ENCODE results near the gene MUC6. TPM values are rescaled to one million over a fixed set of nuclear protein-coding genes. Genes with fewer than 3 reads are reported as not detected.

The MUC6 gene
- total and polyA plus RNA-seq, 9 of the 15 experiments (the other 6 are each of a cell fraction or from before 2014, with no cell fraction given) = not detected

DNA sequence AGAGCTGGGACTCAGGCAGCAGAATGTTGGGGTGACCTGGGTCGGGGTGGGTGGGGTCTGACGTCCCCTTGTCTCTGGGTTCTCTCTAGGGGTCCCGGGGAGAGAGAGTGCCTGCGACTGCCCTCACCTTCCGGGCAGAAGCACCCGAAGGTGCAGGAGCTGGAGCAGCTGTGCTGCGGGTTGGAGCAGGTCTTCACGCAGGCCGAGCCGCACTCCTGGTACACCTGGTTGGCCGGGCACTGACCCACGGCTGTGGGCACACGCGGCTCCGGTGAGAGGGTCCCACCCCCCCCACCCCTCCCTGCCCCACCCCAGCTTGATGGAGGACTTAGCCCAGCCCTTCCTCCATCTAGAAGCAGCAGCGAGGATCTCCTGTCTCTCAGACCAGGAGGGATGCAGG, 6.4 kb downstream of the MUC6 start:
- no CpG with 5 or more reads among the region's 16 CpGs for WGBS (ENCODE audit: insufficient coverage, low coverage, missing lambda C conversion rate)
- no peak overlapping the region for H3K27ac ChIP-seq (ENCODE audit: extremely low read depth, low read depth, low read length)
- BruUV-seq (replicated peaks) = no TSS peak
- no peak for DNase-seq (ENCODE audit: extremely low read depth in 1 of 4, low spot score in 3 of 4)
- H3K9me3 ChIP-seq (replicated peaks; ENCODE audit: control insufficient read depth, insufficient read depth, low read depth, low read length) = no peaks in the 10 kb centered on the region
- H2AFZ ChIP-seq (ENCODE audit: low read depth, low read length) = no peak overlapping the region
- H3K9me1 ChIP-seq (ENCODE audit: control insufficient read depth, insufficient read depth, low read length) = no peaks in the 10 kb centered on the region
- intact Hi-C loops (cut with micrococcal nuclease) (no loop called here), in situ Hi-C loops (cut with MboI) (no loop called here)
- TF ChIP-seq ELK1 (CRISPR knock-in tag; IDR thresholded peaks at IDR 0.05) (no peak), GTF2A2 (tag; IDR thresholded peaks at IDR 0.05) (no peak), ZBTB26 (CRISPR knock-in tag; IDR thresholded peaks at IDR 0.05) (no peak), SMARCC2 (IDR thresholded peaks at IDR 0.05; ENCODE audit: low read depth) (no peak), ZNF239 (CRISPR knock-in tag; IDR thresholded peaks at IDR 0.05) (no peak), OTX1 (CRISPR knock-in tag; IDR thresholded peaks at IDR 0.05) (no peak), ETV6 (IDR thresholded peaks at IDR 0.05; ENCODE audit: borderline replicate concordance in 1 of 2, low read depth in 2 of 2, low read length in 1 of 2) (no peak), ETV6 (CRISPR knock-in tag; IDR thresholded peaks at IDR 0.05; ENCODE audit: borderline replicate concordance) (no peak), PPARD (CRISPR knock-in tag; IDR thresholded peaks at IDR 0.05) (no peak), MIER1 (IDR thresholded peaks at IDR 0.05; ENCODE audit: low read depth) (no peak), EP300 (IDR thresholded peaks at IDR 0.05; ENCODE audit: low read length) (no peak), RCOR1 (IDR thresholded peaks at IDR 0.05; ENCODE audit: borderline replicate concordance in 1 of 2, low read depth in 2 of 2, low read length in 2 of 2) (no peak), KAT8 (IDR thresholded peaks at IDR 0.05; ENCODE audit: low read depth) (no peak), MXI1 (IDR thresholded peaks at IDR 0.05; ENCODE audit: low read depth, low read length) (no peak), SNRNP70 (optimal IDR thresholded peaks at IDR 0.05; ENCODE audit: low read depth, low read length) (no peak), PRPF4 (IDR thresholded peaks at IDR 0.05; ENCODE audit: insufficient read depth, low read depth, low read length, poor library complexity, severe bottlenecking) (no peak)
- TF ChIP-seq, protein P1, sequence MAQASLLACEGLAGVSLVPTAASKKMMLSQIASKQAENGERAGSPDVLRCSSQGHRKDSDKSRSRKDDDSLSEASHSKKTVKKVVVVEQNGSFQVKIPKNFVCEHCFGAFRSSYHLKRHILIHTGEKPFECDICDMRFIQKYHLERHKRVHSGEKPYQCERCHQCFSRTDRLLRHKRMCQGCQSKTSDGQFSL (CRISPR knock-in tag; IDR thresholded peaks at IDR 0.05) = no peak
- TF ChIP-seq, protein P1 (tag; IDR thresholded peaks at IDR 0.05) = no peak
- TF ChIP-seq, protein P2, sequence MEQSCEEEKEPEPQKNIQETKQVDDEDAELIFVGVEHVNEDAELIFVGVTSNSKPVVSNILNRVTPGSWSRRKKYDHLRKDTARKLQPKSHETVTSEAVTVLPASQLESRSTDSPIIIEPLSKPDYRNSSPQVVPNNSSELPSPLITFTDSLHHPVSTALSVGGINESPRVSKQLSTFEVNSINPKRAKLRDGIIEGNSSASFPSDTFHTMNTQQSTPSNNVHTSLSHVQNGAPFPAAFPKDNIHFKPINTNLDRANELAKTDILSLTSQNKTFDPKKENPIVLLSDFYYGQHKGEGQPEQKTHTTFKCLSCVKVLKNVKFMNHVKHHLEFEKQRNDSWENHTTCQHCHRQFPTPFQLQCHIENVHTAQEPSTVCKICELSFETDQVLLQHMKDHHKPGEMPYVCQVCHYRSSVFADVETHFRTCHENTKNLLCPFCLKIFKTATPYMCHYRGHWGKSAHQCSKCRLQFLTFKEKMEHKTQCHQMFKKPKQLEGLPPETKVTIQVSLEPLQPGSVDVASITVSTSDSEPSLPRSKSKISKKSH (CRISPR knock-in tag; IDR thresholded peaks at IDR 0.05) = no peak
- ChIA-PET CTCF (ENCODE audit: low intra/inter-chr PET ratio) (no interaction called here), POLR2A (interaction anchor here (0.5 to 0.7 kb wide), 2 partner anchors 8 to 911 kb away, joined by 3 to 5 read pairs; no protein-coding TSS in a partner anchor)
- no peak overlapping the region for H3K9ac ChIP-seq (ENCODE audit: insufficient read depth in 1 of 2, low read depth in 2 of 2, low read length in 2 of 2)
- H3K27me3 ChIP-seq (ENCODE audit: control insufficient read depth in 2 of 2, insufficient read depth in 2 of 2, low read length in 2 of 2) = peaks cover 0 to 55% of the 10 kb centered on the region in 2 experiments; a peak in 3 of 5 replicates
- no peak overlapping the region for H3K4me2 ChIP-seq (ENCODE audit: insufficient read depth, low read length)
- no peaks in the 10 kb centered on the region for H3K79me2 ChIP-seq (ENCODE audit: control insufficient read depth, insufficient read depth, low read length)
- FAIRE-seq = no peak
- ATAC-seq = no peak
- peaks cover 0 to 70% of the 10 kb centered on the region in 2 experiments; a peak in 2 of 5 replicates for H3K4me1 ChIP-seq (replicated peaks in 1 of 2; ENCODE audit: control insufficient read depth in 2 of 2, insufficient read depth in 2 of 2, low read length in 2 of 2)
- H3K36me3 ChIP-seq (ENCODE audit: control insufficient read depth, insufficient read depth, low read length) = no peaks in the 10 kb centered on the region
- no peak overlapping the region for H3K4me3 ChIP-seq
- no peaks in the 10 kb centered on the region; the same call in 1 of the 2 replicates for H4K20me1 ChIP-seq (replicated peaks; ENCODE audit: control insufficient read depth, insufficient read depth, low read length)

All from K562 (cell line).